ENCODE data around the gene CARD11. TPM values are rescaled to one million over a fixed set of nuclear protein-coding genes. Genes with fewer than 3 reads are reported as not detected.

The CARD11 gene
- total RNA-seq, 1 donor from 2014 or later, result 9.3 TPM

GRCh38 chr7:2886391-2886790 is 157.3 kb downstream of the CARD11 start:
- Mint-ChIP-seq H3K36me3 (no peaks in the 10 kb centered on the region), H3K27me3 (ENCODE audit: low read depth) (peaks cover 1% of the 10 kb centered on the region), H3K9me3 (no peaks in the 10 kb centered on the region), H3K4me1 (peaks cover 7% of the 10 kb centered on the region), H3K27ac (no peak overlapping the region), H3K4me3 (no peak overlapping the region)
- DNase-seq (ENCODE audit: low spot score in 2 of 2, unreplicated experiment in 2 of 2), result no peak
- TF ChIP-seq, protein P1, sequence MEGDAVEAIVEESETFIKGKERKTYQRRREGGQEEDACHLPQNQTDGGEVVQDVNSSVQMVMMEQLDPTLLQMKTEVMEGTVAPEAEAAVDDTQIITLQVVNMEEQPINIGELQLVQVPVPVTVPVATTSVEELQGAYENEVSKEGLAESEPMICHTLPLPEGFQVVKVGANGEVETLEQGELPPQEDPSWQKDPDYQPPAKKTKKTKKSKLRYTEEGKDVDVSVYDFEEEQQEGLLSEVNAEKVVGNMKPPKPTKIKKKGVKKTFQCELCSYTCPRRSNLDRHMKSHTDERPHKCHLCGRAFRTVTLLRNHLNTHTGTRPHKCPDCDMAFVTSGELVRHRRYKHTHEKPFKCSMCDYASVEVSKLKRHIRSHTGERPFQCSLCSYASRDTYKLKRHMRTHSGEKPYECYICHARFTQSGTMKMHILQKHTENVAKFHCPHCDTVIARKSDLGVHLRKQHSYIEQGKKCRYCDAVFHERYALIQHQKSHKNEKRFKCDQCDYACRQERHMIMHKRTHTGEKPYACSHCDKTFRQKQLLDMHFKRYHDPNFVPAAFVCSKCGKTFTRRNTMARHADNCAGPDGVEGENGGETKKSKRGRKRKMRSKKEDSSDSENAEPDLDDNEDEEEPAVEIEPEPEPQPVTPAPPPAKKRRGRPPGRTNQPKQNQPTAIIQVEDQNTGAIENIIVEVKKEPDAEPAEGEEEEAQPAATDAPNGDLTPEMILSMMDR (IDR thresholded peaks at IDR 0.05; ENCODE audit: unreplicated experiment), result no peak

DNA sequence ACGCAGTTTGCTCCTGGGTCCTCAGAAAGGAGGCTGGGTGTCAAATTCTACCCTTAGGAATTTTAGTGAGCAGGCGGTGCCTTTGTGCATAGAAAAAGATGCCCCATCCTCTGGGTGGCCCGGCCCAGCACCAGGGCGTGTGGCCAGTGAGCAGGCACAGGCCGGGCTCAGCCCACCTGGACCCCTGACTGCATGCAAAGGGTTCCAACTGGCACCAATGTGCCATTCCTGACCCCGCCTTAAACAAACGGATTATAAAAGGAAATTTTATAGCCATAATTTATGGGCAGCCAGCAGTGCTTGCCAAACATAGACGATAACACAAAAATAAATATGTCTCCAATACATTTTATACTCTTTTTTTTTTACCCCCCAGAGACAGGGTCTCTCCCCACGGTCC is 159.5 kb downstream of the CARD11 start:
- DNase-seq (ENCODE audit: low spot score in 2 of 2, unreplicated experiment in 2 of 2), result no peak
- no peaks in the 10 kb centered on the region for H3K9me3 Mint-ChIP-seq
- peaks cover 7% of the 10 kb centered on the region for H3K4me1 Mint-ChIP-seq
- no peak overlapping the region for H3K27ac Mint-ChIP-seq
- TF ChIP-seq, protein P1 (IDR thresholded peaks at IDR 0.05; ENCODE audit: unreplicated experiment), result no peak
- H3K4me3 Mint-ChIP-seq, result no peak overlapping the region
- no peaks in the 10 kb centered on the region for H3K36me3 Mint-ChIP-seq
- H3K27me3 Mint-ChIP-seq (ENCODE audit: low read depth), result peaks cover 1% of the 10 kb centered on the region

DNA sequence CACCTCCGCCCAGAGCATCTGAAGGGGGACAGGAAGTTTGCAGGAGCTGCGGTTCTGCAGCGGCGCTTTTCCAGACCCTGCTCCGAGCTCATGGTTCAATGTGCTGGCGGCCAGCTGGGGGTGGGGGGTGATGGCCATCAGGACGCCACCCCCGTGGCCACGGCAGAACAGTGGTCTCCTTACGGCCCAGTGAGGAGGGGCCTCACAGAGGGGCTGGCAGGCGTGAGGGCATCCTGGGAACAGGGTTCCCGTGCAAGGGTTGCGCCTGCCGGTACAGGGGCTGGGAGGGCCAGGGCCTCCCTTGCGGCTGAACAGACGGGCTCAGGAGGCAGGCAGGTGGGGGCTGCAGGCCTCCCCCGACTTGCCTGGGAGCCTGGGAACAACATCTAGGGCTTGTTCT is 160.6 kb downstream of the CARD11 start:
- no peak overlapping the region for H3K4me3 Mint-ChIP-seq
- DNase-seq (ENCODE audit: low spot score in 2 of 2, unreplicated experiment in 2 of 2), result no peak
- TF ChIP-seq, protein P1 (IDR thresholded peaks at IDR 0.05; ENCODE audit: unreplicated experiment), result no peak

DNA sequence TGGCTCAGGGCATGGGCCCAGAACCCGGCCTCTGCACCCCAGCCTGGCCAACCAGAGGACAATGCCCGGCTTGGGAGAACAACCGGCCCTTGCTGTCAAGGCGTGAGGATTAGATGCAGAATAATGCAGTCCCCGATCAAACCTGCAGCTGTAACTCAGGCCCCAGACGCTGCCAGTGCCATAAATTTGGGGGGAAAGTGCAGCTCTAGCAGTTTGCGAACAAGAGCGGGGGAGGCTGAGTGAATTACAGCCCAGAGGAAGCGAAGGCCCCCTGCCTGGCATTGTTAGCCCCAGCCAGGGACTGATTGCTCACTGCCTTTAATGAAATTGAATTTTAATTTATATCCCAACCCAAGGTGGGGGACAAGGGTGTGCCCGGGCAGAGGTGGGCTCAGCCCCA is 161.6 kb downstream of the CARD11 start:
- Mint-ChIP-seq H3K36me3 (no peaks in the 10 kb centered on the region), H3K4me1 (peaks cover 8% of the 10 kb centered on the region)

More for the DNA sequence above, 160.6 kb downstream of the CARD11 start:
- no peaks in the 10 kb centered on the region for H3K9me3 Mint-ChIP-seq
- peaks cover 1% of the 10 kb centered on the region for H3K27me3 Mint-ChIP-seq (ENCODE audit: low read depth)
- H3K4me1 Mint-ChIP-seq, result peaks cover 9% of the 10 kb centered on the region
- no peak overlapping the region for H3K27ac Mint-ChIP-seq
- H3K36me3 Mint-ChIP-seq, result no peaks in the 10 kb centered on the region

DNA sequence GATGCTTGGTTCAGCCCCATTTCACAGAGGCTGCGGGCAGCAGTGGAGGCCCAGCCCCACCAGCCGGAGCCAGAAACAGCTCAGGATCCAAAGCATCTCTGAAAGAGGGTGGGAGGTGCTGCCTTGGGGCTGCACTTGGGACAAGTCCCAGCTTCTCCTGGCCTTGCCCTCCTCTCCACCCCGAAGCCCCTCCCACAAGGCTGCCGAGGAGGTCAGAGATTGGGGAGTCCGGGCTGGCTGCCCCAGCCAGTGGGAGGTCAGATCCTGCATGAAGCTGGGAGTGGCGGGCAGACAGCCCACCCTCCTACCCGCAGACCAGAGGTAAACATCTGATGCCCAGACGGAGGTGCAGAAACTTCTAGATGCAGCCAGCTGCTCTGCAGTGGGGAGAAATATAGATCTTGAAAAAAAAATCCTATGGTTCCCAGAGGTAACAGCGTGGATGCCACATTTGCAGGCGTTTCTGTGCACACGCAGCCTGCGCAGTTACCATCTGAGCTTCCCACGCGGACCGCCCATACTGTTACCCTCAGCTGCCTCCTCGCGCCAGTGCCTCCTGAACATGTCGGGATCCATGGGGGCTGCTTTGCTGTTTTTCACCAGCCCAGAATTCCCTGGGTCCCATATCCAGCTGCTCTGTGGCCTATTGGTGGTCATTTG is 162.7 kb downstream of the CARD11 start:
- Mint-ChIP-seq H3K4me3 (no peak overlapping the region), H3K4me1 (peaks cover 11% of the 10 kb centered on the region), H3K27ac (no peak overlapping the region), H3K36me3 (no peaks in the 10 kb centered on the region), H3K9me3 (no peaks in the 10 kb centered on the region), H3K27me3 (ENCODE audit: low read depth) (no peaks in the 10 kb centered on the region)
- no peak for DNase-seq (ENCODE audit: low spot score in 2 of 2, unreplicated experiment in 2 of 2)
- TF ChIP-seq, protein P1 (IDR thresholded peaks at IDR 0.05; ENCODE audit: unreplicated experiment), result no peak

More for the DNA sequence above, 161.6 kb downstream of the CARD11 start:
- no peak for DNase-seq (ENCODE audit: low spot score in 2 of 2, unreplicated experiment in 2 of 2)
- Mint-ChIP-seq H3K27me3 (ENCODE audit: low read depth) (peaks cover under 1% of the 10 kb centered on the region), H3K4me3 (no peak overlapping the region), H3K9me3 (no peaks in the 10 kb centered on the region), H3K27ac (no peak overlapping the region)
- TF ChIP-seq, protein P1 (IDR thresholded peaks at IDR 0.05; ENCODE audit: unreplicated experiment), result no peak
